ENCODE results near the gene LGR6. TPM values are rescaled to one million over a fixed set of nuclear protein-coding genes. Genes with fewer than 3 reads are reported as not detected.
"Not testable (repeated sequence)": the region's sequence is repeated elsewhere in the genome, so short reads cannot be mapped to it uniquely, and the experiment has no call there.

LGR6 gene
- total RNA-seq, 1 experiment from 2014 or later: not detected

DNA sequence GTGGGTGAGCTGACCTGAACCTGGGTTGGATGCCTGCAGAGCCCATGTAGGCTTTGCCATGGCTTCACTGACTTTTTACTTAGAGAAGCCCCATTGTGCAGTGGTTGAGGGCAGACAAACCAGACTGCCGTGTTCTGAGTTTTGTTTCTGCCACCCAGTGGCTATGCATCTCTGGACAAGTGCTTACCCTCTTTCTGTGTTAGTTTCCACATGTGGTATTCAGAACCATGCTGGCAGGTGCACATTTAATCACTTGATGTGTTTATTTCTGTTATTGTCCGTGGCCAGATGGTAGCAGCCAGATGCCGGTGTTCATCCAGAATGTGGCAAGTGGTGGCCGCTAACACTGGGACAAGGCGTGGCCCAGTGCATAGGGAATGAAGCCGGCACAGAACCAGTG is 22.9 kb upstream of the LGR6 start:
- no peak for DNase-seq (ENCODE audit: low spot score)
- in situ Hi-C loops (cut with HindIII; ENCODE audit: low sequenced_read_pairs): no loop called here

DNA sequence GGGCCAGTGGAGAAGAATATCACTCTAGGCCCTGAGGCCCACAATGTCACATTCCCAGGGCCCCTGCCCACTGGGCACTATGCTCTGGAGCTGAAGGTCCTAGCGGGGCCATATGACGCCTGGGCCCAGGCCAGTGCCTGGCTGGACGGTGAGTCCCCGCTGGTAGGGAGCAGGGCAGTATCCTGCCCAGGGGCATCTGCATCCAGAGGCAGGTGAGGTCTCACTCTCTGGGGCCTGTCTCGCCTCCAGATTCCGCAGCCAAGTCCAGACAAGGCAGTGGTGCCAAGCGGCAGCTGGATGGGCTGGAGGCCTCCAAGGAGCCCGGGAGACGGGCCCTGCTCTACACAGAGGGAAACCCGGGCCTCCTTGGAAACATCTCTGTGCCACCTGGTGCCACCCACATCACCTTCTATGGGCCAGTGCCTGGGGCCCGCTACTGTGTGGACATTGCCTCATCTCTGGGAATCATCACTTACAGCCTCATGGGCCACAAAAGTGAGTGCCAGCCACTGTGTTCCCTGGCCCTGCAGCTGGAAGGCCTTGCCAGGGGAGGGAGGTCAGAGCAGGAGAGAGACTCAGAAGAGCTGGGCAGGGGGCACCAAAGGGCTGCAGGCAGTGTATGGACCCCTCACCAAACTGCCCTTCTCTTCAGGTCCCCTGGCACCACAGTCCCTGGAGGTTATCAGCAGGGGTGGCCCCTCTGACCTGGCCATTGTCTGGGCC is 22.1 kb upstream of the LGR6 start:
- DNase-seq (ENCODE audit: low spot score): no peak
- in situ Hi-C loops (cut with HindIII; ENCODE audit: low sequenced_read_pairs): no loop called here

DNA sequence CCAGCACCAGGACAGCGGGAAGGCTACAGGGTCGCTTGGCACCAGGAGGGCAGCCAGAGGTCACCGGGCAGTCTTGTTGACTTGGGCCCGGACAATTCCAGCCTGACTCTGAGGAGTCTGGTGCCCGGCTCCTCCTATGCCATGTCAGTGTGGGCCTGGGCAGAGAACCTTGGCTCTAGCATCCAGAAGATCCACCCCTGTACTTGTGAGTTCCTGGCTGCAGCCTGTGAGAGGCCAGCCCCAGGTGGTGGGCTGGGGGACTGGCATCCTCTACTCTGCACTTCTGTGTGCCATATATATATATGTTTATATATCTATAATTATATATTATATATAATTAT is 21.6 kb upstream of the LGR6 start:
- no peak for DNase-seq (ENCODE audit: low spot score)
- in situ Hi-C loops (cut with HindIII; ENCODE audit: low sequenced_read_pairs): no loop called here

DNA sequence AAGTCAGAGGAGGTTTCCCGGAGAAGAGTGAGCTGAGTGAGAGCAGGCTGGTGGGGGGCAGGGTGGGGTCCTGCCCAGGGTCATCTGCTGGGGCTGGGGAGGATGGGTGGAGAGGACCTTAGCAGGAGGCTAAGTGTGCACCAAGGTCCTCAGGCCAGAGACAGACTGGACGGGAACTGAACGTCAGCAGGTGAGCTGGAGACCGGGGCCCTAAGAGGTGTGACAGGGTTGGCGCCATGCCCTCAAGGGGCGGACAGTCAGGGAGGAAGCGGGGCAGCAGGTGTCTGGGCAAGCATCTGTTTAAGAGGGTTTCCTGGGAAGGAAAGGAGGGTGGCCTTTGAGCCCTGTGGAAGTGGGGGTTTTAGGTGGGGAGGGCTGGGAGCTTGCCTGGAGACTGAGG is 19.6 kb upstream of the LGR6 start:
- DNase-seq (ENCODE audit: low spot score): no peak
- in situ Hi-C loops (cut with HindIII; ENCODE audit: low sequenced_read_pairs): no loop called here

DNA sequence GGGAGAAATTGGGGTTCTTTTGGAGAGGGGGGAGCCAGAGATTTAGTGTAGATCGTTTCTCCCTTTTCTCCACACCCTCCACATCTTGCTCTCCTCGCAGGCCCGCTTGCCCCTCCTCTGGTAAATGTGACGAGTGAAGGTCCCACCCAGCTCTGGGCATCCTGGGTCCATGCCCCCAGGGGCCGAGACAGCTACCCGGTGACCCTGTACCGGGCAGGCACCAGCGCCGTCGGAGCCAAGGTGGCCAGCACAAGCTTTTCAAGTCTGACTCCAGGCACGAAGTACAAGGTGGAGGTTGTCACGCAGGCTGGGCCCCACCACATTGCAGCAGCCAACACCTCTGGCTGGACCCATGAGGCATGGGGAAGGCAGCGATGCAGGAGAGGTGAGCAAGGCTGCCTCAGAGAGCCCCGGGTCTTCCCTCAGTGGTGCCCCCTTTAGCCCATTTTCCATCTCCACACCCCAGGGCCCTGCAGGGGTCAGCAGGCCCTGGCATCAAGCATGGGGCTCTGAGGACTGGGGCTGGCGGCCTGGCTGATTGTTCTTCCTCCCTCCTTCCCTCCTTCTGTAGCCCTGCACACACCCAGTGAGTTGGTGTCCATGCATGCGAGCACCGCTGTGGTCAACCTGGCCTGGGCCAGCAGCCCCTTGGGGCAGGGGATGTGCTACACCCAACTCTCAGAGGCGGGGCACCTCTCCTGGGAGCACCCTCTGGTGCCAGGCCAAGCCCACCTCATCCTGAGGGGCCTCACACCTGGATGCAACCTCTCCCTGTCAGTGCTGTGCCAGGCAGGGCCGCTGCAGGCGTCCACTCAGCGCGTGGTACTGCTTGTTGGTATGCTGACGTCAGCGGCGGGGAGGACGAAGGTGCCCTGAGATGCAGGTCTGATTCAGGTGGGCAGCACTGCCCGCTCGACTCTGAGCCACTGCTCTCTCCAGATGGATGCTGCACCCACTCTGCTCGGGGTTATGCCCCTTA is 16.4 kb upstream of the LGR6 start:
- DNase-seq (ENCODE audit: low spot score): no peak
- in situ Hi-C loops (cut with HindIII; ENCODE audit: low sequenced_read_pairs): no loop called here

DNA sequence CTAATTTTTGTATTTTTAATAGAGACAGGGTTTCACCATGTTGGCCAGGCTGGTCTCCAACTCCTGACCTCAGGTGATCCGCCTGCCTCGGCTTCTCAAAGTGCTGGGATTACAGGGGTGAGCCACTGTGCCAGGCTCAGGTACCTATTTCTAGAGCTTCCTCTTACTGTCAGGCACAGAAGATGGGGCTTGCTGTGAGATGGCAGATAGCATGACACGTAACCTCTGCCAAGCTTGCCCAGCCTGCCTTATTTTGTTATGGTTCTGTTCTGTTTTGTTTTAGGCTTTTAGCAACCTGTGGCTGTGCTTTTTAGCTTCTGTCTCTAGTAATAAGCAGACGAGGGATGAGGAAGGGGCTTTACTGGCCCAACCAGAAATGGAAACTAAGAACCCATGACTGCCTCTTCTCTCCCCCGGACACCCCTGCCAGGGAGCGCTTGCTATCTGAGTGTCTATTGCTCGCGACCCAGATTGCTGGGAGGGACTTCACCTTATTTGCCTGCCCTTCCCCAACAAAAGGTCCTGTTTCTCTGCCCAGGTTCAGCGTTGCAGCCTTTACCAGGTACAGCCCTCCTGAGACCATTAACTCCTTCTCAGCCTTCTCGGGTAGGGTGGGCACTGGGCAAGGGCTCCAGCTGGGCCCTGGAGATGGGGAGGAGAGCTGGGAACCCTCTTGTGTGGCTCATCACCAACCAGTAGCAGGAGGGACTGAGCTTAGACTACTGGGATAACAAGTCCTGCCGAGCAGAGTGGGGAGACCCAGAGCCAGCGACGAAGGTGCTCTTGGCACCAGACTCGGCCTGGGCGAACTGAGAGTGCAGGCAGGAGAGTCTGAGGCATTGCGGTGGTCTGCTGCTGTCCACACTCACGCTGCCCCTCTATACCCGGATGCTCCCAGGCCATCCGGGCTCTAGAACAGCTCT is 13.5 kb upstream of the LGR6 start:
- in situ Hi-C loops (cut with HindIII; ENCODE audit: low sequenced_read_pairs): no loop called here
- no peak for DNase-seq (ENCODE audit: low spot score)

DNA sequence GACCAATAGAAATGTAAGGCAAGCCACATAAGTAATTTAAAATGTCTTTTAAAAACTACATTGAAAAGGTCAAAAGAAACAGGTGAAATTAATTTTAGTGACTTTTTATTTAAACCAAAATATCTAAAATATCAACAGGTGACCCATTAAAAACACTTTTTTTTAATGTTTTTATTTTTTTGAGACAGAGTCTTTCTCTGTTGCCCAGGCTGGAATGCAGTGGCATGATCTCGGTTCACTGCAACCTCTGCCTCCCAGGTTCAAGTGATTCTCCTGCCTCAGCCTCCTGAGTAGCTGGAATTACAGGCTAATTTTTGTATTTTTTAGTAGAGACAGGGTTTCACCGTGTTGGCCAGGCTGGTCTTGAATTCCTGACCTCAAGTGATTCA is 12.9 kb upstream of the LGR6 start:
- in situ Hi-C loops (cut with HindIII; ENCODE audit: low sequenced_read_pairs); DNase-seq (ENCODE audit: low spot score): not testable (repeated sequence)

DNA sequence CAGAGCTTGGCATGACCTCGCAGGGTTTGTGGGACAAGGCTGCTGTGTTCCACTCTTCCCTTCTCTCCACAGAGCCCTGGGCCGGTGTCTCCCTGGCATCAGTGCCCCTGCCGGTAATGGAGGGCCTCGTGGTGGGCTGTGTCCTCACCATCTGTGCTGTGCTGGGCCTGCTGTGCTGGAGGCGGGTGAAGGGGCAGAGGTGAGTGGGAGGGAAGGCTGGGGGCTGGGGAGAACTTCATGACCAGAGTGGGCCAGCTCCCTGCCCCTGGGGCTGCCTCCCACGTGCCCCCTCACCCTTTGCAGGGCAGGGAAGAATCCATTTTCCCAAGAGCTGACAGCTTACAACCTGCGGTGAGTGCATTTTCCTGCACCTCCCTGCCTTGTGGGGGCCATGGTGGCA is 12.0 kb upstream of the LGR6 start:
- no peak for DNase-seq (ENCODE audit: low spot score)
- in situ Hi-C loops (cut with HindIII; ENCODE audit: low sequenced_read_pairs): no loop called here

DNA sequence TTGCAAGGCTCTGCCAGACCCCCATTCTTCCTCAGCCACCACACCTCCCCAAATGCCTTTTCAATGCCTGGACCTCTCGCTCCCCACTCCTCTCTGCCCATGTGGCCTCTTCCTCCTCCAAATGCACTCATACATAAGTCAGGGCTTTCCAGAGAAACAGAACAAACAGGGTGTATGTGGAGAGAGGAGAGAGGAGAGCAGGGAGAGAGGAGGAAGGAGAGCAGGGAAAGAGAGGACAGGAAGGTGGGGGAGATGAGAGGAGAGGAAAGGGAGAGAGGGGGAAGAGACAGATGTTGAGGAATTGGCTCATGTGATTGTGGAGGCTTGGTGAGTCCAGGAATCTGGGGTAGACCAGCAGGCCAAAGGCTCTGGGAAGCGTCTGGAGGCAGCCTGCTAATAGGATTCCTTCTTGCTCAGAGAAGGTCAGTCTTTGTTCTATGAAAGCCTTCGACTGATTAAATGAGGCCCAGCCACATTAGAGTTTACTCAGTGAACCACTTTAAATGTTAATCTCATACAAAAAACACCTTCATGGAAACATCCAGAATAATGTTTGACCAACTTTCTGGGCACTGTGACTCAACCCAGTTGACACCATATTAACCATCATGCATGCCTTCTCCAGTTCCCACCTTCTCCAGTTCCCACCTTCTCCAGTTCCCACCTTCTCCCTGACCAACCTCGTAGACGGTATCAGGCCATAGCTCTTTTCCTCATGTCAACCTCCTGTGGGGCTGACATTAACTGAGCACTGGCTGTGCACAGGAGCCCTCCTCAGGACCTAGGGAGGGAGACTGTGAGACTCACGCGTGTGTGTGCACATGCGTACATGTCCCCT is 11.3 kb upstream of the LGR6 start:
- DNase-seq (ENCODE audit: low spot score): no peak
- in situ Hi-C loops (cut with HindIII; ENCODE audit: low sequenced_read_pairs): no loop called here

DNA sequence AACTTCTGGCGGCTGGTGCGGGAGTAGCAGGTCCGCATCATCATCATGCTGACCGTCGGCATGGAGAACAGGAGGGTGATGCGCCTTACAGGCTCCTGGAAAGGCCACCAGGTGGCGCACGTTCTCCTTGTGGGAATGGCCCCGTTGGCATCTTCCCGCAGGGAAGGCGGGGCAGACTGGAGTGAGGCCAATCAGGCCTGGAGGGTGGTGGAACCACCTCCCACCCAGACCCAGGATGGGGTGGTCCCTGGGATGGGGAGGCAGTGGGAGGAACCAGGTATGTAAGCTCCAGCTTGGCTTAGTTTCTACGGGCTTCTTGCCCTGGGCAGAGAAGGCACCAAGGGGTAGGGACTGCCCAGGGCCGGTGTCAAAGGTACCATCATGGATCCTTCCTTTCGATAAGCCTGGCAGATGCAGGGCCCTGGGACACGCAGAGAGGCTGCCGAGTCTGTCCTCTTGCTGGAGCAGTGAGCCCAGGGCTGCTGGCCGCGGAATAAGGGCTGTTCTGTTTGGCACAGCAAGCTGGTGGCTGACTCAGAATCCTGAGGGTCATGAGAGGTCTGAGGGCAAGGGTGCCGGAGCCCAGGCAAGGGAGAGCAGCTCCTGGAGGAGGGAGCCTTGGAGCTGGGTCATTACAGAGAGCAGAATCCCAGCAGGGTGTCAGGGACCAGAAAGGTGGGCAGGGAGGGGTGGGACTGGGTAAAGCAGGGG is 8.7 kb upstream of the LGR6 start:
- DNase-seq (ENCODE audit: low spot score): peak; percentile 84
- in situ Hi-C loops (cut with HindIII; ENCODE audit: low sequenced_read_pairs): no loop called here

DNA sequence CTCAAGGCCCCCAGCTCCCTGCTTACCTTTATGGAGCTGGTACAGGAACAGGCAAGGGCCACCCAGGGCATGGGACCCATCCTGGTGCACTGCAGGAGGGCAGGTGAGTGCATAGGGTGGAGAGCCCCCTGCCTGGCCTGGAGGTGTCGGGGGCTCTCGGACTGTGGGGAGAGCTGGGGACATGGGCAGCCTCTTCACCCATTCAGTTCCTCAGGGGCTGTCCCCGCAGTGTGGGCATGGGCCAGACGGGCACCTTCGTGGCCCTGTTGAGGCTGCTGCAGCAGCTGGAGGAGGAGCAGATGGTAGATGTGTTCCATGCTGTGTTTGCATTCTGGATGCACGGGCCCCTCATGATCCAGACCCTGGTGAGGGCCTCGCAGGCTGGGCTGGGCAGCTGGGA is 7.3 kb upstream of the LGR6 start:
- in situ Hi-C loops (cut with HindIII; ENCODE audit: low sequenced_read_pairs): no loop called here
- no peak for DNase-seq (ENCODE audit: low spot score)

DNA sequence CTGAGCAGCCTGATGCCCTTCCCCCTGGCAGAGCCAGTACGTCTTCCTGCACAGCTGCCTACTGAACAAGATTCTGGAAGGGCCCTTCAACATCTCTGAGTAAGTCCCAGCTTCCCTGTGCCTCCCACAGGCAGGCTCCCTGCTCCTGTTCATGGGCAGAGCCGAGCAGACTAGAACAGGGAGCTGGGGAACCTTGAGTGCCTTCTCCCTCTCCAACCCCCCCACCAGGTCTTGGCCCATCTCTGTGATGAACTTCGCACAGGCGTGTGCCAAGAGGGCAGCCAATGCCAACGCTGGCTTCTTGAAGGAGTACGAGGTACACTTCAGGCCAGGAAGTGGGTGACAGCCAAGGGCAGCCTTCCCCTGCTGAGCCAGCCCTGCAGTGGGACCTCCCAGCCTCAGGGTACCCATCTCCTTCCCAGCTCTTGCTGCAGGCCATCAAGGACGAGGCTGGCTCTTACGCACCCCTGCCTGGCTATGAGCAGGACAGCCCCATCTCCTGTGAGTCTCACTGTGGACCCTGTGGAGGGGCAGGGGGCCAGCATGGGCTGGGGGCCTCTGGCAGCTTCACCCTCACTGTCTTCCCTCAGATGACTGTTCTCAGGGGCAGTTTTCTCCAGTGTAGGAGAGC is 6.4 kb upstream of the LGR6 start:
- in situ Hi-C loops (cut with HindIII; ENCODE audit: low sequenced_read_pairs): no loop called here

DNA sequence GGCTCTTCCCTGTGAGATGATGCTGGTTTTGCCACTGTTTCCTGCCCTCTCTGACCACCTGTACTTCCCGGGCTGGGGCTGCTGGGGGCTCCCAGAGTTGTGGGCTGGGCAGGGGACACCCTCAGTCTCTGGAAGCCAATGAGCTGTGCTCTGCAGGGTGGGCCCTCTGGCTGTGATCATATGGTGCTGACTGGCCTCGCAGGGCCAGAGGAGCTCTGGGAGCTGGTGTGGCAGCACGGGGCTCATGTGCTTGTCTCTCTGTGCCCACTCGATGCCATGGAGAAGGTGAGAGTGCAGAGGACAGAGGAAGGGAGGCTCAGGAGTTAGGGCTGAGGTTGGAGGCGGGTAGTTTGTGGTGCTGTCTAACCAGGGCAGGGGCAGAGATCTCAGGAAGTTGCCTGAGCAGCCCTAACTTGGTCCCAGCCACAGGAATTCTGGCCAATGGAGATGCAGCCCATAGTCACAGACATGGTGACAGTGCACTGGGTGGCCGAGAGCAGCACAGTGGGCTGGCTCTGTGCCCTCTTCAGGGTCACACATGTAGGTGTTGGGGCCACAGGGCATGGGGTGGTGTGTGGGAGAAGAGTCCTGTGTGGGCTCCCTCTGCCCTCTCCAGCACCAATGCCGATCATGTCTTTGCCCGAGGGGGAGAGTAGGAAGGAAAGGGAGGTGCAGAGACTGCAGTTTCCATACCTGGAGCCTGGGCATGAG is 5.7 kb upstream of the LGR6 start:
- no peak for DNase-seq (ENCODE audit: low spot score)
- in situ Hi-C loops (cut with HindIII; ENCODE audit: low sequenced_read_pairs): no loop called here

More for the DNA sequence above, 6.4 kb upstream of the LGR6 start:
- no peak for DNase-seq (ENCODE audit: low spot score)

DNA sequence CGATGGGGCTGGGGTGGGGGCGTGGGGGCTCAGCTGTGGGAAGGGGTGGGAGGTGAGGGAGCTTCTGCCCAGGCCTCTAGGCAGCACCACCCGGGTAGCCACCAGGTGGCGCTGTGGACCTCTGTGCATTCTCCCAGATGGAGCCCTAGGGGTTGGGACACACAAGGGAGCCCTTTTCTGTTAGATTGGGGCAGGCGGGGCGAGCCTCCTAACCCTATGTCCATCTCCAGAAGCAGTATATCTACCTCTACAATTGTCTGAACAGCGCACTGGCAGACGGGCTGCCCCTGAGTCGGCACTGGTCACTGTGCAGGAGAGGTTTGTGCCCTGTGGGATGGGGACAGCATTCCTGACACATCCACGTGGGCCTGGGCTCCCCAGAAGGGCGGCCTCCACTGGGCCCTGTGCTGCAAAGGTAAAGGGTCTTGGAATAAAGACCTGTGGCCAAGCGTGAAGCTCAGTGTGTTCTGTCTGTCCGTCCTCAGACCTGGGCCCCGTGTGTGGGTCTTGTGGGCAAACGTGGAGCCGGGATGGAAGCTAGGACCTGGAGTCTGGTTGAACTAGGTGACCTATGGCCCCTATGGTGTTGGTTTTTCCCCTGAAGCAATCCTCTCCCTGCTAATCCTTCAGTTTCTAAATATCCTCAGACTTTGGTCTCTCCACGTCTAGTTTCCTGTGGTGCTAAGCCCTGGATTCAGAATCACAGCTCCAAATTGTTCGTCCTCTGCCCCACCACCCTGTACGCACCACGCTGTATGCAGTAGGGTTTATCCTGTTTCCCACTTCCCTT is 4.4 kb upstream of the LGR6 start:
- DNase-seq (ENCODE audit: low spot score): peak; percentile 55
- in situ Hi-C loops (cut with HindIII; ENCODE audit: low sequenced_read_pairs): no loop called here

DNA sequence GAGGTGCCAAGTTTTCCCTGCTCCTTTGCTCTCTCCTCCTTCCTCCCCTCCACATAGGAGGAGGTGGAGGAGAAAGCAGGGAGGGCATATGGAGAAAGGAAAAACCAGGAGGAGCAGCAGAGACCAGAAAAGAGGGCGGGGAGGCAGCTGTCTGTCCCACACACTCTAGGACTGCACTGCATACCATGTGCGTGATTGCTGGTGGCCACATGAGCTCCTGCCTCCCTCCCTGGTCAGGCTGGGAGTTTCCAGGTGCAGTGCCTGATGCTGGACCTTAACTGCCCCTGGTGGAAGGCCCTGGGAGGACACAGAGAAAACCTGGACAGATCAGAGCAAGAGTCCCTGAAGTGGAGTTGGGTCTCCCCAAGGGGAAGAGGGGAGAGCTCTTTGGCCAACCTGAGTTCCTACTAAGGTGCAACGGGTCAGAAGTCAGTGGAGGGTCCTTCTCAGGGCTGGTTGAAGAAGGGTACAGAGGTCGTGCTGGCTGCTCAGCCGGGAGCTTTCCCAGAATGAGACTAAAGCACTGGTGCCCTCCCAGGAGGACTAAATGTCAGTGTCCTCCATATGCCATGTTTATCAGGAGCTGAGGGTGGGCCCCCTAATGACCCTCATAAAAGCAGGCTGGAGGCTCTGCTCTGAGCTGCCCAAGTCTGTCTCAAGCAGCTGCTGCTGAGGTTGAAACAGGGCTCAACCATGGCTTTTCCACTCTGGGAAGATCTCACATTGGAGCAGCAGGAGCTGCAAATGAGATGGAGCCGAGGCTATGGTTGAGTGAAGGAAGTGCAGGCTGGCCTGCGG is 3.5 kb upstream of the LGR6 start:
- in situ Hi-C loops (cut with HindIII; ENCODE audit: low sequenced_read_pairs): no loop called here
- DNase-seq (ENCODE audit: low spot score): no peak

DNA sequence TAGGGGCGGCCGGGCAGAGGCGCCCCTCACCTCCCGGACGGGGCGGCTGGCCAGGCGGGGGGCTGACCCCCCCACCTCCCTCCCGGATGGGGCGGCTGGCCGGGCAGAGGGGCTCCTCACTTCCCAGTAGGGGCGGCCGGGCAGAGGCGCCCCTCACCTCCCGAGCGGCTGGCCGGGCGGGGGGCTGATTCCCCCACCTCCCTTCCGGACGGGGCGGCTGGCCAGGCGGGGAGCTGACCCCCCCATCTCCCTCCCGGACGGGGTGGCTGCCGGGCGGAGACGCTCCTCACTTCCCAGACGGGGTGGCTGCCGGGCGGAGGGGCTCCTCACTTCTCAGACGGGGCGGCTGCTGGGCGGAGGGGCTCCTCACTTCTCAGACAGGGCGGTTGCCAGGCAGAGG is 2.2 kb upstream of the LGR6 start:
- in situ Hi-C loops (cut with HindIII; ENCODE audit: low sequenced_read_pairs): not testable (repeated sequence)

More for the DNA sequence above, 2.2 kb upstream of the LGR6 start:
- DNase-seq (ENCODE audit: low spot score): not testable (repeated sequence)

Data from G401 (cell line).